ENCODE measurements around the gene KPNA1. TPM values are rescaled to one million over a fixed set of nuclear protein-coding genes. Genes with fewer than 3 reads are reported as not detected.

KPNA1 gene
- total and polyA plus RNA-seq, 2 experiments from 2014 or later = 19.8 to 30.1 TPM

DNA sequence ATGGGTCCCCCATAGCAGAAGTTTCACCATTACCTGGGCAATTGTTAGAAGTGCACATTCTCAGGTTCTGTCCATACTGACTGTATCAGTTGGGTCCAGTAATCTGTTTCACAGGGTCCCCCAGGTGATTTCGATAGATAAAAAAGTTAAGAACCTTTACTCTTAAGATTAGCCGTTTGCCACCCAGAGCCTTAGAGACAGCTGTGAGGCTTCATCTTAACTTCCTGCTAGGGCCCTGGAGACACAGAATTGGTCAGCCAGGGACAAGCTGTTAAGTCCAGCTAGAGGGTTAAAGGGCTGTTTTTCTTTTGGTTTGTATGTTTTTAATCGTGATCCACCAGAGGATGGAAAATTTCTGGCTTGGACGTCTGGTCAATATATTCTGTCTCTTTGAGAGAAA, 124.1 kb downstream of the KPNA1 start (continued):
- TF ChIP-seq, protein P1, sequence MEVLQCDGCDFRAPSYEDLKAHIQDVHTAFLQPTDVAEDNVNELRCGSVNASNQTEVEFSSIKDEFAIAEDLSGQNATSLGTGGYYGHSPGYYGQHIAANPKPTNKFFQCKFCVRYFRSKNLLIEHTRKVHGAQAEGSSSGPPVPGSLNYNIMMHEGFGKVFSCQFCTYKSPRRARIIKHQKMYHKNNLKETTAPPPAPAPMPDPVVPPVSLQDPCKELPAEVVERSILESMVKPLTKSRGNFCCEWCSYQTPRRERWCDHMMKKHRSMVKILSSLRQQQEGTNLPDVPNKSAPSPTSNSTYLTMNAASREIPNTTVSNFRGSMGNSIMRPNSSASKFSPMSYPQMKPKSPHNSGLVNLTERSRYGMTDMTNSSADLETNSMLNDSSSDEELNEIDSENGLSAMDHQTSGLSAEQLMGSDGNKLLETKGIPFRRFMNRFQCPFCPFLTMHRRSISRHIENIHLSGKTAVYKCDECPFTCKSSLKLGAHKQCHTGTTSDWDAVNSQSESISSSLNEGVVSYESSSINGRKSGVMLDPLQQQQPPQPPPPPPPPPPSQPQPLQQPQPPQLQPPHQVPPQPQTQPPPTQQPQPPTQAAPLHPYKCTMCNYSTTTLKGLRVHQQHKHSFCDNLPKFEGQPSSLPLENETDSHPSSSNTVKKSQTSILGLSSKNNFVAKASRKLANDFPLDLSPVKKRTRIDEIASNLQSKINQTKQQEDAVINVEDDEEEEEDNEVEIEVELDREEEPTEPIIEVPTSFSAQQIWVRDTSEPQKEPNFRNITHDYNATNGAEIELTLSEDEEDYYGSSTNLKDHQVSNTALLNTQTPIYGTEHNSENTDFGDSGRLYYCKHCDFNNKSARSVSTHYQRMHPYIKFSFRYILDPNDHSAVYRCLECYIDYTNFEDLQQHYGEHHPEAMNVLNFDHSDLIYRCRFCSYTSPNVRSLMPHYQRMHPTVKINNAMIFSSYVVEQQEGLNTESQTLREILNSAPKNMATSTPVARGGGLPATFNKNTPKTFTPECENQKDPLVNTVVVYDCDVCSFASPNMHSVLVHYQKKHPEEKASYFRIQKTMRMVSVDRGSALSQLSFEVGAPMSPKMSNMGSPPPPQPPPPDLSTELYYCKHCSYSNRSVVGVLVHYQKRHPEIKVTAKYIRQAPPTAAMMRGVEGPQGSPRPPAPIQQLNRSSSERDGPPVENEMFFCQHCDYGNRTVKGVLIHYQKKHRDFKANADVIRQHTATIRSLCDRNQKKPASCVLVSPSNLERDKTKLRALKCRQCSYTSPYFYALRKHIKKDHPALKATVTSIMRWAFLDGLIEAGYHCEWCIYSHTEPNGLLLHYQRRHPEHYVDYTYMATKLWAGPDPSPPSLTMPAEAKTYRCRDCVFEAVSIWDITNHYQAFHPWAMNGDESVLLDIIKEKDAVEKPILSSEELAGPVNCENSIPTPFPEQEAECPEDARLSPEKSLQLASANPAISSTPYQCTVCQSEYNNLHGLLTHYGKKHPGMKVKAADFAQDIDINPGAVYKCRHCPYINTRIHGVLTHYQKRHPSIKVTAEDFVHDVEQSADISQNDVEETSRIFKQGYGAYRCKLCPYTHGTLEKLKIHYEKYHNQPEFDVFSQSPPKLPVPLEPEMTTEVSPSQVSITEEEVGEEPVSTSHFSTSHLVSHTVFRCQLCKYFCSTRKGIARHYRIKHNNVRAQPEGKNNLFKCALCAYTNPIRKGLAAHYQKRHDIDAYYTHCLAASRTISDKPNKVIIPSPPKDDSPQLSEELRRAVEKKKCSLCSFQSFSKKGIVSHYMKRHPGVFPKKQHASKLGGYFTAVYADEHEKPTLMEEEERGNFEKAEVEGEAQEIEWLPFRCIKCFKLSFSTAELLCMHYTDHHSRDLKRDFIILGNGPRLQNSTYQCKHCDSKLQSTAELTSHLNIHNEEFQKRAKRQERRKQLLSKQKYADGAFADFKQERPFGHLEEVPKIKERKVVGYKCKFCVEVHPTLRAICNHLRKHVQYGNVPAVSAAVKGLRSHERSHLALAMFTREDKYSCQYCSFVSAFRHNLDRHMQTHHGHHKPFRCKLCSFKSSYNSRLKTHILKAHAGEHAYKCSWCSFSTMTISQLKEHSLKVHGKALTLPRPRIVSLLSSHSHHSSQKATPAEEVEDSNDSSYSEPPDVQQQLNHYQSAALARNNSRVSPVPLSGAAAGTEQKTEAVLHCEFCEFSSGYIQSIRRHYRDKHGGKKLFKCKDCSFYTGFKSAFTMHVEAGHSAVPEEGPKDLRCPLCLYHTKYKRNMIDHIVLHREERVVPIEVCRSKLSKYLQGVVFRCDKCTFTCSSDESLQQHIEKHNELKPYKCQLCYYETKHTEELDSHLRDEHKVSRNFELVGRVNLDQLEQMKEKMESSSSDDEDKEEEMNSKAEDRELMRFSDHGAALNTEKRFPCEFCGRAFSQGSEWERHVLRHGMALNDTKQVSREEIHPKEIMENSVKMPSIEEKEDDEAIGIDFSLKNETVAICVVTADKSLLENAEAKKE (CRISPR knock-in tag; IDR thresholded peaks at IDR 0.05) = no peak
- no peak for TF ChIP-seq ZNF331 (CRISPR knock-in tag; IDR thresholded peaks at IDR 0.05; ENCODE audit: low read depth)

DNA sequence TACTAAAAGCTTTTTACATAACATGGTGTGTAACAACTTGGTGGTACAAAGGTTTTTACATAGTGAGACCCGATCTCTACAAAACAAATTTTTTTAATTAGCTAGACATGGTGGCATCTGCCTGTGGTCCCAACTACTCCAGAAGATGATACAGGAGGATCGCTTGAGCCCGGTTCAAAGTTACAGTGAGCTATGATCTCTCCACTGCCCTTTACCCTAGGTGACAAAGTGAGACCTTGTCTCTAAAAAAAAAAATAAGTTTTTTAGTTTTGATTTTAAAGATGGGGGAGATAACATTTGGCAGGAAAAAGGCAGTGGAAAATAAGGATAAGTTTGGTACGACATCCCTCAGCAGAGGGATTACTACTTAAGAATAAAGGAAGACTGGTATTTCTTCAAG, 124.8 kb downstream of the KPNA1 start:
- Histone ChIP-seq H3K36me3 (ENCODE audit: insufficient read depth) (no peaks in the 10 kb centered on the region), H3K4me2 (no peak overlapping the region), H3K79me2 (replicated peaks; ENCODE audit: insufficient read depth) (peaks cover 21% of the 10 kb centered on the region), H2AFZ (no peak overlapping the region), H3K27me3 (ENCODE audit: insufficient read depth) (no peaks in the 10 kb centered on the region), H3K27ac (ENCODE audit: low read depth) (no peak overlapping the region), H3K4me3 (no peak overlapping the region), H3K9me2 (ENCODE audit: insufficient read depth) (no peaks in the 10 kb centered on the region), H3K4me1 (ENCODE audit: insufficient read depth) (peaks cover 10% of the 10 kb centered on the region), H4K20me1 (replicated peaks; ENCODE audit: insufficient read depth) (no peaks in the 10 kb centered on the region), H3F3A (replicated peaks; ENCODE audit: low read depth) (no peaks in the 10 kb centered on the region)
- Mint-ChIP-seq H3K27ac (no peak overlapping the region), H3K4me3 (no peak overlapping the region), H3K9me3 (no peaks in the 10 kb centered on the region), H3K4me1 (peaks cover 6% of the 10 kb centered on the region), H3K36me3 (ENCODE audit: low read depth) (no peaks in the 10 kb centered on the region), H3K27me3 (ENCODE audit: insufficient read depth, low read depth, poor library complexity) (peaks cover 1% of the 10 kb centered on the region)
- DNase-seq (ENCODE audit: low spot score) (no peak), ATAC-seq (no peak)
- TF ChIP-seq EZH2 (IDR thresholded peaks at IDR 0.05; ENCODE audit: low read depth, unreplicated experiment) (no peak), ZNF114 (CRISPR knock-in tag; IDR thresholded peaks at IDR 0.05) (no peak), STAT1 (IDR thresholded peaks at IDR 0.05; ENCODE audit: unreplicated experiment) (no peak), EZH2phosphoT487 (IDR thresholded peaks at IDR 0.05; ENCODE audit: unreplicated experiment) (no peak), JUNB (IDR thresholded peaks at IDR 0.05; ENCODE audit: unreplicated experiment) (no peak)
- TF ChIP-seq, protein P2, sequence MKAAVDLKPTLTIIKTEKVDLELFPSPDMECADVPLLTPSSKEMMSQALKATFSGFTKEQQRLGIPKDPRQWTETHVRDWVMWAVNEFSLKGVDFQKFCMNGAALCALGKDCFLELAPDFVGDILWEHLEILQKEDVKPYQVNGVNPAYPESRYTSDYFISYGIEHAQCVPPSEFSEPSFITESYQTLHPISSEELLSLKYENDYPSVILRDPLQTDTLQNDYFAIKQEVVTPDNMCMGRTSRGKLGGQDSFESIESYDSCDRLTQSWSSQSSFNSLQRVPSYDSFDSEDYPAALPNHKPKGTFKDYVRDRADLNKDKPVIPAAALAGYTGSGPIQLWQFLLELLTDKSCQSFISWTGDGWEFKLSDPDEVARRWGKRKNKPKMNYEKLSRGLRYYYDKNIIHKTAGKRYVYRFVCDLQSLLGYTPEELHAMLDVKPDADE (IDR thresholded peaks at IDR 0.05) = no peak
- TF ChIP-seq, protein P3, sequence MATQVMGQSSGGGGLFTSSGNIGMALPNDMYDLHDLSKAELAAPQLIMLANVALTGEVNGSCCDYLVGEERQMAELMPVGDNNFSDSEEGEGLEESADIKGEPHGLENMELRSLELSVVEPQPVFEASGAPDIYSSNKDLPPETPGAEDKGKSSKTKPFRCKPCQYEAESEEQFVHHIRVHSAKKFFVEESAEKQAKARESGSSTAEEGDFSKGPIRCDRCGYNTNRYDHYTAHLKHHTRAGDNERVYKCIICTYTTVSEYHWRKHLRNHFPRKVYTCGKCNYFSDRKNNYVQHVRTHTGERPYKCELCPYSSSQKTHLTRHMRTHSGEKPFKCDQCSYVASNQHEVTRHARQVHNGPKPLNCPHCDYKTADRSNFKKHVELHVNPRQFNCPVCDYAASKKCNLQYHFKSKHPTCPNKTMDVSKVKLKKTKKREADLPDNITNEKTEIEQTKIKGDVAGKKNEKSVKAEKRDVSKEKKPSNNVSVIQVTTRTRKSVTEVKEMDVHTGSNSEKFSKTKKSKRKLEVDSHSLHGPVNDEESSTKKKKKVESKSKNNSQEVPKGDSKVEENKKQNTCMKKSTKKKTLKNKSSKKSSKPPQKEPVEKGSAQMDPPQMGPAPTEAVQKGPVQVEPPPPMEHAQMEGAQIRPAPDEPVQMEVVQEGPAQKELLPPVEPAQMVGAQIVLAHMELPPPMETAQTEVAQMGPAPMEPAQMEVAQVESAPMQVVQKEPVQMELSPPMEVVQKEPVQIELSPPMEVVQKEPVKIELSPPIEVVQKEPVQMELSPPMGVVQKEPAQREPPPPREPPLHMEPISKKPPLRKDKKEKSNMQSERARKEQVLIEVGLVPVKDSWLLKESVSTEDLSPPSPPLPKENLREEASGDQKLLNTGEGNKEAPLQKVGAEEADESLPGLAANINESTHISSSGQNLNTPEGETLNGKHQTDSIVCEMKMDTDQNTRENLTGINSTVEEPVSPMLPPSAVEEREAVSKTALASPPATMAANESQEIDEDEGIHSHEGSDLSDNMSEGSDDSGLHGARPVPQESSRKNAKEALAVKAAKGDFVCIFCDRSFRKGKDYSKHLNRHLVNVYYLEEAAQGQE (IDR thresholded peaks at IDR 0.05; ENCODE audit: unreplicated experiment) = no peak

All from GM23338 (cell line).